HepG2 (cell line): ENCODE results near the gene CAPN10. TPM values are rescaled to one million over a fixed set of nuclear protein-coding genes. Genes with fewer than 3 reads are reported as not detected.

Experiments
- ATAC-seq: fragments of 200-7000 bp; cut with Tn5 transposase; 3 replicates; pipeline ENCODE4 v1.9.1; 2020; ENCODE audit warnings: mild to moderate bottlenecking, moderate library complexity
- BruUV-seq: library from RNA; stranded (reverse); fragments of 400-500 nt; replicated peaks from 2 replicates; lab custom pipeline; 2021; lab: Mats Ljungman, UMichigan
- CTCF ChIA-PET: fragments of 300-600 bp; formaldehyde crosslinking; extraction: SDS; loops from one replicate; lab custom pipeline; 2021; ENCODE audit warnings: low total read pairs, inconsistent platforms, low intra/inter-chr PET ratio; lab: Yijun Ruan, JAX
- POLR2A ChIA-PET: fragments of 350-600 bp; sonication (Branson Sonifier 250); formaldehyde crosslinking; loops from one replicate; lab custom pipeline; 2020; ENCODE audit warnings: antibody characterized with exemption, inconsistent platforms; lab: Yijun Ruan, JAX
- DNase-seq: peaks from one replicate; pipeline ENCODE4 v3.0.0-alpha.2; 2015; ENCODE audit warnings: low spot score
- FAIRE-seq: peaks from 3 replicates; lab custom pipeline; 2011; peaks lifted over from hg19 to GRCh38; lab: Jason Lieb, UNC
- H2AFZ ChIP-seq: one replicate; pipeline ENCODE4 v1.6.1; 2011; ENCODE audit warnings: low read length, inconsistent platforms
- H3K27ac ChIP-seq: fragments of 300-600 bp; 3 replicates; pipeline ENCODE4 v1.8.0; 2011; ENCODE audit warnings: mixed run types, mild to moderate bottlenecking, mixed read lengths, low read length, inconsistent platforms; ENCODE audit not compliant: insufficient read depth; ENCODE audit errors: extremely low read length
- H3K27me3 ChIP-seq, 2 experiments: fragments of 200-600 bp in 1 of 2; 2 replicates in 1 of 2; 3 replicates in 1 of 2; pipeline versions ENCODE4 v1.6.0 to v1.8.0; 2011; ENCODE audit warnings: low read length in 2 of 2, mild to moderate bottlenecking in 2 of 2, moderate library complexity in 2 of 2, inconsistent platforms in 1 of 2; ENCODE audit not compliant: insufficient read depth in 2 of 2, control insufficient read depth in 1 of 2
- H3K36me3 ChIP-seq, 2 experiments: fragments of 200-600 bp in 1 of 2; replicated peaks in 1 of 2; 2 replicates in 1 of 2; 3 replicates in 1 of 2; pipeline versions ENCODE4 v1.5.1 to v1.8.0; 2011; ENCODE audit warnings: low read length in 2 of 2, inconsistent platforms in 1 of 2; ENCODE audit not compliant: insufficient read depth in 2 of 2, control insufficient read depth in 1 of 2
- H3K4me1 ChIP-seq: 2 replicates; pipeline ENCODE4 v1.5.1; 2012; ENCODE audit warnings: low read length, inconsistent platforms; ENCODE audit not compliant: insufficient read depth
- H3K4me2 ChIP-seq: 2 replicates; pipeline ENCODE4 v1.6.0; 2011; ENCODE audit warnings: low read depth, low read length, inconsistent platforms
- H3K4me3 ChIP-seq, 3 experiments: fragments of 200-600 bp in 1 of 3; sonication (generic), shearing (Covaris generic) in 1 of 3; replicated peaks in 1 of 3; 2 replicates each; pipeline ENCODE4 v1.5.1; 2011 to 2016; ENCODE audit warnings: low read length in 3 of 3, inconsistent platforms in 2 of 3, low read depth in 2 of 3, mild to moderate bottlenecking in 2 of 3, control low read depth in 1 of 3, mixed read lengths in 1 of 3; ENCODE audit not compliant: insufficient read depth in 1 of 3
- H3K79me2 ChIP-seq: one replicate; pipeline ENCODE4 v1.6.1; 2011; ENCODE audit warnings: low read length, inconsistent platforms; ENCODE audit not compliant: insufficient read depth
- H3K9ac ChIP-seq: 2 replicates; pipeline ENCODE4 v1.6.0; 2011; ENCODE audit warnings: mild to moderate bottlenecking, low read depth, low read length, inconsistent platforms; ENCODE audit not compliant: insufficient read depth
- H3K9me3 ChIP-seq: 2 replicates; pipeline ENCODE4 v1.5.1; 2012; ENCODE audit warnings: mild to moderate bottlenecking, low read length
- H4K20me1 ChIP-seq: 2 replicates; pipeline ENCODE4 v1.6.0; 2011; ENCODE audit warnings: inconsistent platforms, mild to moderate bottlenecking, low read length, moderate library complexity; ENCODE audit not compliant: insufficient read depth
- DRAP1 ChIP-seq: IDR thresholded peaks from 2 replicates; pipeline ENCODE4 v1.6.1; 2016; ENCODE audit warnings: missing genetic modification reagents, missing compliant biosample characterization
- DZIP1 ChIP-seq: sonication (generic); formaldehyde crosslinking; IDR thresholded peaks from 2 replicates; pipeline ENCODE4 v1.5.0; 2020; ENCODE audit warnings: mild to moderate bottlenecking, missing genetic modification reagents
- NCOA5 ChIP-seq: sonication (generic); formaldehyde crosslinking; IDR thresholded peaks from 2 replicates; pipeline ENCODE4 v1.4.0; 2020; ENCODE audit warnings: missing genetic modification reagents
- SIN3A ChIP-seq: IDR thresholded peaks from 2 replicates; pipeline ENCODE4 v1.6.1; 2011; ENCODE audit warnings: low read depth, mild to moderate bottlenecking, control low read depth, low read length, borderline replicate concordance
- SP2 ChIP-seq: sonication (generic); formaldehyde crosslinking; IDR thresholded peaks from 2 replicates; pipeline ENCODE4 v1.5.1; 2020; ENCODE audit warnings: mild to moderate bottlenecking, missing genetic modification reagents
- ZNF235 ChIP-seq: sonication (generic); formaldehyde crosslinking; IDR thresholded peaks from 2 replicates; pipeline ENCODE4 v1.8.1; 2023; ENCODE audit warnings: mild to moderate bottlenecking, missing genetic modification reagents, borderline replicate concordance
- ZNF383 ChIP-seq: sonication (generic); formaldehyde crosslinking; IDR thresholded peaks from 2 replicates; pipeline ENCODE4 v1.4.0; 2020; ENCODE audit warnings: missing genetic modification reagents, mild to moderate bottlenecking, borderline replicate concordance
- ZNF44 ChIP-seq: sonication (generic); formaldehyde crosslinking; IDR thresholded peaks from 2 replicates; pipeline ENCODE4 v1.5.1; 2020; ENCODE audit warnings: mild to moderate bottlenecking, missing genetic modification reagents
- ZNF512 ChIP-seq: sonication (generic); formaldehyde crosslinking; IDR thresholded peaks from 2 replicates; pipeline ENCODE4 v1.4.0; 2020; ENCODE audit warnings: mild to moderate bottlenecking, missing genetic modification reagents
- ZNF670 ChIP-seq: sonication (generic); formaldehyde crosslinking; IDR thresholded peaks from 2 replicates; pipeline ENCODE4 v1.8.0; 2022; ENCODE audit warnings: mild to moderate bottlenecking, missing genetic modification reagents, borderline replicate concordance
- ZNF746 ChIP-seq: sonication (generic); formaldehyde crosslinking; IDR thresholded peaks from 2 replicates; pipeline ENCODE4 v1.8.0; 2022; ENCODE audit warnings: mild to moderate bottlenecking, missing genetic modification reagents
- ZNF772 ChIP-seq: sonication (generic); formaldehyde crosslinking; IDR thresholded peaks from 2 replicates; pipeline ENCODE4 v1.5.0; 2020; ENCODE audit warnings: mild to moderate bottlenecking, missing genetic modification reagents
- ZSCAN5A ChIP-seq: sonication (generic); formaldehyde crosslinking; IDR thresholded peaks from 2 replicates; pipeline ENCODE4 v1.8.0; 2022; ENCODE audit warnings: mild to moderate bottlenecking, missing genetic modification reagents, borderline replicate concordance
- WGBS: methylation state at CpG from one replicate; pipeline ENCODE4 v1.1.6; 2017; ENCODE audit warnings: low lambda C conversion rate; 5-methylcytosine and 5-hydroxymethylcytosine counted together
- in situ Hi-C: cut with HindIII; loops from 2 replicates; pipeline ENCODE4 v1.10.0; 2017; ENCODE audit warnings: low pct_unique_long_range_greater_than_20kb; ENCODE audit not compliant: extremely low pct_ligation_motif_present
- intact Hi-C: fragments of 100-400 bp; cut with micrococcal nuclease; formaldehyde crosslinking; loops from one replicate; pipeline ENCODE4 v1.10.0; 2022; ENCODE audit not compliant: unreplicated experiment
- polyA plus RNA-seq, 8 experiments: library from polyadenylated mRNA; depleted of rRNA in 3 of 8; stranded (reverse) in 7 of 8; unstranded in 1 of 8; fragments of >200 nt; fragmentation: Illumina TruSeq in 4 of 8; extraction: Trizol in 4 of 8; gene quantifications; 2 replicates each; pipeline versions ENCODE4 v1.2.1 to v1.2.3, GENCODE V29; 2011 to 2016; ENCODE audit warnings: low read depth in 4 of 8, missing spikeins in 1 of 8, mixed read lengths in 1 of 8; ENCODE audit not compliant: insufficient read depth in 1 of 8
- total RNA-seq, 5 experiments: library from RNA; depleted of rRNA; stranded (reverse); fragments of >200 nt; fragmentation: Illumina TruSeq; extraction: Trizol; gene quantifications; 2 replicates each; pipeline ENCODE4 v1.2.3, GENCODE V29; 2016; ENCODE audit warnings: low read depth in 1 of 5

Gene CAPN10
- total and polyA plus RNA-seq, 2 of the 13 experiments (the other 11 are each of a cell fraction or from before 2014, with no cell fraction given), result 27.6 to 32.4 TPM

- TF ChIP-seq ZNF235 (CRISPR knock-in tag) (no peak), DZIP1 (CRISPR knock-in tag) (no peak), ZNF44 (CRISPR knock-in tag) (no peak), ZNF512 (CRISPR knock-in tag) (no peak), ZSCAN5A (CRISPR knock-in tag) (no peak), ZNF383 (no peak), ZNF772 (CRISPR knock-in tag) (no peak), SIN3A (no peak), NCOA5 (CRISPR knock-in tag) (no peak), SP2 (CRISPR knock-in tag) (no peak), ZNF670 (CRISPR knock-in tag) (no peak), DRAP1 (CRISPR knock-in tag) (no peak), ZNF746 (CRISPR knock-in tag) (no peak)
- ChIA-PET CTCF (no interaction called here), POLR2A (interaction anchor here (2.7 kb wide), 1 partner anchor 12 kb away, joined by 22 read pairs; the partner anchor contains the start of gene CAPN10)
- 97% methylated on average over 11 of the region's 11 CpGs for WGBS
- Histone ChIP-seq H3K4me1 (peaks cover 53% of the 10 kb centered on the region), H3K79me2 (peaks cover 3% of the 10 kb centered on the region), H3K27ac (no peak overlapping the region), H3K9ac (no peak overlapping the region), H3K36me3 (peaks cover 6 to 8% of the 10 kb centered on the region in 2 experiments; a peak in 3 of 5 replicates), H4K20me1 (no peaks in the 10 kb centered on the region), H3K4me3 (no peak overlapping the region), H3K4me2 (no peak overlapping the region), H3K27me3 (no peaks in the 10 kb centered on the region), H3K9me3 (no peaks in the 10 kb centered on the region), H2AFZ (no peak overlapping the region)
- intact Hi-C loops (no loop called here), in situ Hi-C loops (no loop called here)
- no TSS peak for BruUV-seq
- FAIRE-seq (no peak), DNase-seq (no peak), ATAC-seq (no peak)
These were observed 12.6 kb downstream of the CAPN10 start for GRCh38 chr2:240599141-240599583.
